Naive thymus-derived CD8-positive, alpha-beta T cell (primary cell): Measurements from ENCODE around the gene SULT1A1. TPM values are rescaled to one million over a fixed set of nuclear protein-coding genes. Genes with fewer than 3 reads are reported as not detected.

Experiments used
- ATAC-seq, 2 donors: fragments of 150-1000 bp; cut with Tn5 transposase in 1 of 2; sonication (Bioruptor Pico), chemical (Tn5 transposase) in 1 of 2; 1 replicate in 1 of 2; 2 replicates in 1 of 2; pipeline ENCODE4 v1.10.0; 2021; ENCODE audit warnings: mild to moderate bottlenecking in 2 of 2, moderate library complexity in 2 of 2
- POLR2A ChIA-PET: fragments of 350-600 bp; sonication (Branson Sonifier 250); formaldehyde crosslinking; loops from one replicate; lab custom pipeline; 2021; ENCODE audit warnings: antibody characterized with exemption; lab: Charles Lee
- DNase-seq, 10 donors: peaks; one replicate each; pipeline versions ENCODE4 v3.0.0 to v3.0.0-alpha.2; 2020 to 2022
- H3K27ac Mint-ChIP-seq, 10 donors: one replicate each; pipeline ENCODE4 v1.8.0; 2020 to 2022; ENCODE audit warnings: mild to moderate bottlenecking in 10 of 10, mixed read lengths in 10 of 10, moderate library complexity in 4 of 10, inconsistent platforms in 1 of 10
- H3K27me3 Mint-ChIP-seq, 5 donors: one replicate each; pipeline ENCODE4 v1.8.0; 2021 to 2022; ENCODE audit warnings: mixed read lengths in 5 of 5
- H3K36me3 Mint-ChIP-seq, 3 donors: one replicate each; pipeline ENCODE4 v1.8.0; 2020 to 2022; ENCODE audit warnings: mixed read lengths in 3 of 3, mild to moderate bottlenecking in 2 of 3, inconsistent platforms in 1 of 3
- H3K4me1 Mint-ChIP-seq, 4 donors: one replicate each; pipeline ENCODE4 v1.8.0; 2021 to 2022; ENCODE audit warnings: mixed read lengths in 4 of 4
- H3K4me3 Mint-ChIP-seq, 10 donors: one replicate each; pipeline ENCODE4 v1.8.0; 2020 to 2022; ENCODE audit warnings: mild to moderate bottlenecking in 10 of 10, mixed read lengths in 10 of 10, moderate library complexity in 6 of 10, inconsistent platforms in 1 of 10
- H3K9me3 Mint-ChIP-seq, 9 donors: one replicate each; pipeline ENCODE4 v1.8.0; 2020 to 2022; ENCODE audit warnings: mixed read lengths in 9 of 9, mild to moderate bottlenecking in 3 of 9, inconsistent platforms in 1 of 9, moderate library complexity in 1 of 9
- polyA plus RNA-seq, 3 donors: library from polyadenylated mRNA; unstranded; fragments of 300-500 nt; fragmentation: Illumina TruSeq; gene quantifications; one replicate each; pipeline ENCODE4 v1.2.3, GENCODE V29; 2021
- total RNA-seq, 8 experiments: library from RNA in 2 of 8; stranded (reverse) in 2 of 8; gene quantifications; one replicate each; pipeline ENCODE4 v1.2.3 and lab custom pipeline; 2021 to 2026

SULT1A1 gene
- total and polyA plus RNA-seq, 5 experiments from 2014 or later, result 3.3 to 20.9 (median 12.6) TPM

- POLR2A ChIA-PET, result interaction anchor here (0.6 kb wide), 2 partner anchors 15 to 24 kb away, joined by 3 to 4 read pairs; no protein-coding TSS in a partner anchor
Measured at GRCh38 chr16:28561557-28562187, 48.2 kb downstream of the SULT1A1 start.

GRCh38 chr16:28558456-28558855 is 51.4 kb downstream of the SULT1A1 start:
- DNase-seq (no peak), ATAC-seq (no peak)
- Mint-ChIP-seq H3K4me1 (peaks cover 20 to 70% (median 62%) of the 10 kb centered on the region in 4 donors), H3K9me3 (no peaks in the 10 kb centered on the region), H3K36me3 (peaks cover 5 to 49% (median 20%) of the 10 kb centered on the region in 3 donors), H3K4me3 (no peak overlapping the region), H3K27me3 (no peaks in the 10 kb centered on the region), H3K27ac (no peak overlapping the region)
- POLR2A ChIA-PET, result no interaction called here

More at GRCh38 chr16:28561557-28562187, 48.2 kb downstream of the SULT1A1 start:
- no peak for DNase-seq
- Mint-ChIP-seq H3K9me3 (peaks cover 0 to 11% (median 3%) of the 10 kb centered on the region in 9 donors), H3K4me1 (peaks cover 18 to 62% (median 51%) of the 10 kb centered on the region in 4 donors), H3K36me3 (peaks cover 5 to 61% (median 30%) of the 10 kb centered on the region in 3 donors), H3K27me3 (no peaks in the 10 kb centered on the region), H3K27ac (no peak overlapping the region), H3K4me3 (peak overlapping the region in 1 of 10 donors; percentile 28)
- no peak for ATAC-seq

GRCh38 chr16:28556914-28557320 is 52.9 kb downstream of the SULT1A1 start:
- Mint-ChIP-seq H3K36me3 (peaks cover 5 to 38% (median 20%) of the 10 kb centered on the region in 3 donors), H3K27me3 (no peaks in the 10 kb centered on the region), H3K4me3 (peak overlapping the region in 4 of 10 donors; percentile 7 to 49 (median 29)), H3K4me1 (peaks cover 16 to 61% (median 55%) of the 10 kb centered on the region in 4 donors), H3K9me3 (no peaks in the 10 kb centered on the region), H3K27ac (peak overlapping the region in 2 of 10 donors; percentile 34 to 38)
- POLR2A ChIA-PET, result interaction anchor here (1.0 to 2.3 kb wide), 3 partner anchors 63 to 280 kb away, joined by 4 to 5 read pairs (median 5); partner anchors contain the start of genes APOBR and ATXN2L
- DNase-seq, result no peak
- ATAC-seq, result no peak

- ATAC-seq (no peak), DNase-seq (no peak)
- peak overlapping the region in 6 of 10 donors; percentile 8 to 54 (median 14) for H3K4me3 Mint-ChIP-seq
- POLR2A ChIA-PET, result interaction anchor here (0.8 to 2.3 kb wide), 4 partner anchors 21 to 277 kb away, joined by 3 to 5 read pairs (median 4); partner anchors contain the start of genes APOBR and CLN3
- peak overlapping the region in 2 of 10 donors; percentile 3 to 27 for H3K27ac Mint-ChIP-seq
- H3K27me3 Mint-ChIP-seq, result no peaks in the 10 kb centered on the region
- no peaks in the 10 kb centered on the region for H3K9me3 Mint-ChIP-seq
- peaks cover 14 to 54% (median 49%) of the 10 kb centered on the region in 4 donors for H3K4me1 Mint-ChIP-seq
- peaks cover 5 to 33% (median 20%) of the 10 kb centered on the region in 3 donors for H3K36me3 Mint-ChIP-seq
Measured at GRCh38 chr16:28555561-28555960, 54.3 kb downstream of the SULT1A1 start.

Other genes with a start within 250 kb of the SULT1A1 start
- 1 to 10 TPM; 6.1 to 6.9 TPM for gene NPIPB6, start 246.5 kb downstream of the SULT1A1 start, total RNA-seq
- under 1 TPM in 1 of 3 donors, not detected in 2; 0.35 TPM for gene NPIPB6, start 246.5 kb downstream of the SULT1A1 start, polyA plus RNA-seq
- gene EIF3CL, start 206.2 kb downstream of the SULT1A1 start, total RNA-seq, result 10 to 100 TPM; 17.5 to 19.0 TPM
- 10 to 100 TPM; 24.1 to 46.0 (median 29.7) TPM for gene EIF3CL, start 206.2 kb downstream of the SULT1A1 start, polyA plus RNA-seq
- gene NPIPB7, start 137.7 kb downstream of the SULT1A1 start, total RNA-seq, result under 1 TPM; 0.68 to 0.69 TPM
- gene NPIPB7, start 137.7 kb downstream of the SULT1A1 start, polyA plus RNA-seq, result under 1 TPM in 1 of 3 donors, not detected in 2; 0.27 TPM
- 10 to 100 TPM; 71.0 to 79.6 TPM for gene CLN3, start 118.0 kb downstream of the SULT1A1 start, total RNA-seq
- 10 to 100 TPM; 16.2 to 27.2 (median 17.2) TPM for gene CLN3, start 118.0 kb downstream of the SULT1A1 start, polyA plus RNA-seq
- 1 to 10 TPM; 7.6 to 9.0 TPM for gene APOBR, start 115.4 kb downstream of the SULT1A1 start, total RNA-seq
- gene APOBR, start 115.4 kb downstream of the SULT1A1 start, polyA plus RNA-seq, result 1 to 10 TPM in 1 of 3 donors, under 1 TPM in 2; 0.38 to 1.1 (median 0.76) TPM
- not detected for gene IL27, start 103.2 kb downstream of the SULT1A1 start, total RNA-seq
- not detected for gene IL27, start 103.2 kb downstream of the SULT1A1 start, polyA plus RNA-seq
- gene NUPR1, start 71.1 kb downstream of the SULT1A1 start, total RNA-seq, result under 1 TPM in 1 of 2 experiments, not detected in 1; 0.05 TPM
- gene NUPR1, start 71.1 kb downstream of the SULT1A1 start, polyA plus RNA-seq, result not detected
- 10 to 100 TPM; 68.3 to 73.0 TPM for gene SGF29, start 56.1 kb downstream of the SULT1A1 start, total RNA-seq
- gene SGF29, start 56.1 kb downstream of the SULT1A1 start, polyA plus RNA-seq, result 10 to 100 TPM; 48.3 to 71.7 (median 50.4) TPM
- 1 to 10 TPM in 1 of 2 experiments, under 1 TPM in 1; 0.66 to 2.1 TPM for gene SULT1A2, start 13.0 kb downstream of the SULT1A1 start, total RNA-seq
- not detected for gene SULT1A2, start 13.0 kb downstream of the SULT1A1 start, polyA plus RNA-seq
- 1 to 10 TPM; 4.5 to 5.4 TPM for gene NPIPB8, start 28.0 kb upstream of the SULT1A1 start, total RNA-seq
- under 1 TPM in 1 of 3 donors, not detected in 2; 0.53 TPM for gene NPIPB8, start 28.0 kb upstream of the SULT1A1 start, polyA plus RNA-seq
- gene EIF3C, start 101.4 kb upstream of the SULT1A1 start, total RNA-seq, result 100 to 1,000 TPM; 271 to 279 TPM
- gene EIF3C, start 101.4 kb upstream of the SULT1A1 start, polyA plus RNA-seq, result 100 to 1,000 TPM; 208 to 320 (median 221) TPM
- 1 to 10 TPM; 5.8 to 6.2 TPM for gene NPIPB9, start 141.7 kb upstream of the SULT1A1 start, total RNA-seq
- gene NPIPB9, start 141.7 kb upstream of the SULT1A1 start, polyA plus RNA-seq, result under 1 TPM in 2 of 3 donors, not detected in 1; 0.25 to 0.53 TPM
- gene ATXN2L, start 213.0 kb upstream of the SULT1A1 start, total RNA-seq, result 100 to 1,000 TPM; 310 to 339 TPM
- 10 to 100 TPM; 14.2 to 28.4 (median 19.5) TPM for gene ATXN2L, start 213.0 kb upstream of the SULT1A1 start, polyA plus RNA-seq
- gene TUFM, start 236.3 kb upstream of the SULT1A1 start, total RNA-seq, result 100 to 1,000 TPM; 117 to 120 TPM
- gene TUFM, start 236.3 kb upstream of the SULT1A1 start, polyA plus RNA-seq, result 100 to 1,000 TPM; 141 to 155 (median 152) TPM